ENCODE measurements around the gene HOOK2.
"Not testable (repeated sequence)": the region's sequence is repeated elsewhere in the genome, so short reads cannot be mapped to it uniquely, and the experiment has no call there.

The HOOK2 gene

DNA sequence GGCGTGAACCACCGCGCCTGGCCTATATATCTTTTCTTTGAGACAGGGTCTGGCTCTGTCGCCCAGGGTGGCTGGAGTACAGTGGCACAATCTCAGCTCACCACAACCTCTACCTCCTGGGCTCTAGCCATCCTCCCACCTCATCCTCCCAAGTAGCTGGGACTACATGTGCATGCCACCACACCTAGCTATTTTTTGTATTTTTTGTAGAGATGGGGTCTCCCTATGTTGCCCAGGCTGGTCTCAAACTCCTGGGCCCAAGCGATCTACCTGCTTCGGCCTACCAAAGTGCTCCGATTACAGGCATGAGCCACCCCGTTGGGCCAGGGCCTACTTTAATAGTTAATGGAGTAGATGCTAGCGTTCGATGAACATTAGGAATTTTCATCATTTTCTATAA is 55.1 kb downstream of the HOOK2 start:
- no peak for DNase-seq

DNA sequence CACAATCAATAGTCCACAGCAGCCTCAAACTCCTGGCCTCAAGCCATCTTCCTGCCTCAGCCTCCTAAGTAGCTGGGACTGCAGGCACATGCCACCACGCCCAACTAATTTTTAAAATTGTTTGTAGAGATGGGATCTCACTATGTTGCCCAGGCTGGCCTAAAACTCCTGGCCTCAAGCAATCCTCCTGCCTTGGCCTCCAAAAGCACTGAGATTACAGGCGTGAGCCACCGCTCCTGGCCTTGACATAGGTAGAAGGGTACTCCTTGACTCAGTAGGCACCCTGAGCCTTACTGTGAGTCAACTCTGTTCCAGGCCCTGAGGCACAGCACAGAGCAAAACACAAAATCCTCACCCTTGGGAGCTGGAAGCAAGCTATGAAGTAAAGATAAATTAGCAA is 59.4 kb downstream of the HOOK2 start:
- DNase-seq = no peak

DNA sequence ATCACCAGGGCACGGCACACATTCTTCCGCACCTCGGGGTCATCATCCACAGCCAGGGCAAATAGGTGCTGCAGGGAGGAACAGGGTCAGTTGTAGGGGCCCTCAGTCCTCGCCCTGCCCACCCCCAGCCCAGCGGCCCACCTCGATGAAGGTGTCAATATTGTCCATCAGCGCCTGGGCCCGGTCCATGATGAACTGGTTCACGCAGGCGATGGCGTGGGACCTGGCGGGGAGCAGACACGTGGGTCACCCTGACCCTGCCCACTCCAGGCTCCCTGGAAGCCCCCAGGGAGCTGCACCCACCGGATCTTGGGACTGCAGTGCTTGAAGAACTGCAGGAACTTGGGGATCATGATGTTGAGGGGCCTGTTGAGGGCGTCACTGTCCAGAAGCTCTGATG is 60.2 kb downstream of the HOOK2 start:
- no peak for DNase-seq

DNA sequence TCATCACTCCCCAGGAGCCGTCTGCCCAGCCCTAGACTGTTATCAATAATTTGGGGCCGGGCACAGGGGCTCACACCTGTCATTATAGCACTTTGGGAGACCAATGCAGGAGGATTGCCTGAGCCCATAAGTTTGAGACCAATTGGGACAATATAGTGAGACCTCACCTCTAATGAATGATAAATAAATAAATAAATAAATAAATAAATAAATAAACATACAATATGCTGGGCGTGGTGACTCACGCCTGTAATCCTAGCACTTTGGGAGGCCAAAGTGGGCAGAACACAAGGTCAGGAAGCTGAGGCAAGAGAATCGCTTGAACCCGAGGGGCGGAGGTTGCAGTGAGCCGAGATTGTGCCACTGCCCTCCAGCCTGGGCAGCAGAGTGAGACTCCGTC is 62.0 kb downstream of the HOOK2 start:
- DNase-seq = not testable (repeated sequence)
